ENCODE results near the gene WNK4. TPM values are rescaled to one million over a fixed set of nuclear protein-coding genes. Genes with fewer than 3 reads are reported as not detected.

The WNK4 gene
- total and polyA plus RNA-seq, 9 of the 15 experiments (the other 6 are each of a cell fraction or from before 2014, with no cell fraction given), result 0.32 to 25.8 (median 4.5) TPM

GRCh38 chr17:42781639-42782165, 1.3 kb downstream of the WNK4 start:
- Histone ChIP-seq H3K36me3 (ENCODE audit: control insufficient read depth, insufficient read depth, low read length) (peaks cover 70% of the 10 kb centered on the region), H3K79me2 (ENCODE audit: control insufficient read depth, insufficient read depth, low read length) (peaks cover 36% of the 10 kb centered on the region), H3K4me1 (replicated peaks in 1 of 2; ENCODE audit: control insufficient read depth in 2 of 2, insufficient read depth in 2 of 2, low read length in 2 of 2) (peaks cover 37 to 77% of the 10 kb centered on the region in 2 experiments; a peak in 4 of 5 replicates), H3K27ac (ENCODE audit: extremely low read depth, low read depth, low read length) (peak overlapping the region; percentile 85; the same call in 2 of the 3 replicates), H3K4me3 (peak overlapping the region; percentile 53), H3K4me2 (ENCODE audit: insufficient read depth, low read length) (peak overlapping the region; percentile 76), H4K20me1 (replicated peaks; ENCODE audit: control insufficient read depth, insufficient read depth, low read length) (no peaks in the 10 kb centered on the region), H3K9ac (ENCODE audit: insufficient read depth in 1 of 2, low read depth in 2 of 2, low read length in 2 of 2) (peak overlapping the region; percentile 82 to 98), H2AFZ (ENCODE audit: low read depth, low read length) (no peak overlapping the region), H3K27me3 (ENCODE audit: control insufficient read depth in 2 of 2, insufficient read depth in 2 of 2, low read length in 2 of 2) (no peaks in the 10 kb centered on the region), H3K9me3 (replicated peaks; ENCODE audit: control insufficient read depth, insufficient read depth, low read depth, low read length) (no peaks in the 10 kb centered on the region), H3K9me1 (ENCODE audit: control insufficient read depth, insufficient read depth, low read length) (no peaks in the 10 kb centered on the region)
- WGBS (ENCODE audit: insufficient coverage, low coverage, missing lambda C conversion rate), result 59% methylated on average over 9 of the region's 10 CpGs
- in situ Hi-C loops (cut with MboI), result no loop called here
- BruUV-seq (replicated peaks), result TSS peak; percentile 33
- ChIA-PET CTCF (ENCODE audit: low intra/inter-chr PET ratio) (interaction anchor here (0.6 kb wide), 1 partner anchor 63 kb away, joined by 3 read pairs; no protein-coding TSS in a partner anchor), POLR2A (interaction anchor here (0.6 to 5.2 kb wide), 7 partner anchors 9 to 234 kb away, joined by 3 to 47 read pairs (median 3); partner anchors contain the start of genes CNTD1, COA3 and VPS25)
- FAIRE-seq, result peak; percentile 11
- DNase-seq (ENCODE audit: extremely low read depth in 1 of 4, low spot score in 3 of 4), result no peak
- TF ChIP-seq SUPT5H (IDR thresholded peaks at IDR 0.05) (0 out of 2 replicates have a peak, but pooled peaks have one; percentile 18), FOS (IDR thresholded peaks at IDR 0.05; ENCODE audit: extremely low read depth, insufficient read length) (no peak)
- no peak for ATAC-seq
- intact Hi-C loops (cut with micrococcal nuclease), result no loop called here

- CTCF ChIA-PET (ENCODE audit: low intra/inter-chr PET ratio), result no interaction called here
- H3K36me3 ChIP-seq (ENCODE audit: control insufficient read depth, insufficient read depth, low read length), result peaks cover 73% of the 10 kb centered on the region
- no peaks in the 10 kb centered on the region for H4K20me1 ChIP-seq (replicated peaks; ENCODE audit: control insufficient read depth, insufficient read depth, low read length)
- peak overlapping the region; percentile 53 for H3K4me3 ChIP-seq
- no peaks in the 10 kb centered on the region for H3K9me1 ChIP-seq (ENCODE audit: control insufficient read depth, insufficient read depth, low read length)
- H3K79me2 ChIP-seq (ENCODE audit: control insufficient read depth, insufficient read depth, low read length), result peaks cover 36% of the 10 kb centered on the region
- H3K9ac ChIP-seq (ENCODE audit: insufficient read depth in 1 of 2, low read depth in 2 of 2, low read length in 2 of 2), result peak overlapping the region; percentile 82 to 98; a peak in 3 of 4 replicates
- H3K4me1 ChIP-seq (replicated peaks in 1 of 2; ENCODE audit: control insufficient read depth in 2 of 2, insufficient read depth in 2 of 2, low read length in 2 of 2), result peaks cover 36 to 77% of the 10 kb centered on the region in 2 experiments; a peak in 4 of 5 replicates
- ATAC-seq (no peak), DNase-seq (ENCODE audit: extremely low read depth in 1 of 4, low spot score in 3 of 4) (no peak), FAIRE-seq (no peak)
- POLR2A ChIA-PET, result interaction anchor here (0.6 to 5.2 kb wide), 8 partner anchors 9 to 103 kb away, joined by 3 to 47 read pairs (median 3); partner anchors contain the start of genes CNTD1, COA3 and VPS25
- peak overlapping the region; percentile 76 for H3K4me2 ChIP-seq (ENCODE audit: insufficient read depth, low read length)
- H3K27ac ChIP-seq (ENCODE audit: extremely low read depth, low read depth, low read length), result no peak overlapping the region
- 87% methylated on average over 20 of the region's 29 CpGs for WGBS (ENCODE audit: insufficient coverage, low coverage, missing lambda C conversion rate)
- intact Hi-C loops (cut with micrococcal nuclease) (no loop called here), in situ Hi-C loops (cut with MboI) (no loop called here)
- no peaks in the 10 kb centered on the region for H3K9me3 ChIP-seq (replicated peaks; ENCODE audit: control insufficient read depth, insufficient read depth, low read depth, low read length)
- no TSS peak for BruUV-seq (replicated peaks)
- no peak overlapping the region for H2AFZ ChIP-seq (ENCODE audit: low read depth, low read length)
- no peaks in the 10 kb centered on the region for H3K27me3 ChIP-seq (ENCODE audit: control insufficient read depth in 2 of 2, insufficient read depth in 2 of 2, low read length in 2 of 2)
- TF ChIP-seq ELF4 (CRISPR knock-in tag; IDR thresholded peaks at IDR 0.05) (no peak), GTF2F1 (IDR thresholded peaks at IDR 0.05; ENCODE audit: low read depth, low read length) (no peak), POLR2G (IDR thresholded peaks at IDR 0.05; ENCODE audit: low read depth, low read length) (peak; percentile 66), TARDBP (IDR thresholded peaks at IDR 0.05) (no peak), ZNF24 (IDR thresholded peaks at IDR 0.05) (no peak), KAT8 (IDR thresholded peaks at IDR 0.05; ENCODE audit: low read depth) (no peak), RNF2 (IDR thresholded peaks at IDR 0.05) (no peak), NFE2 (IDR thresholded peaks at IDR 0.05; ENCODE audit: low read depth) (no peak), ETV1 (tag; conservative IDR thresholded peaks at IDR 0.05; ENCODE audit: low read depth) (no peak), MAFF (IDR thresholded peaks at IDR 0.05; ENCODE audit: low read length) (no peak), CHD2 (IDR thresholded peaks at IDR 0.05; ENCODE audit: low read depth, low read length) (no peak), MED1 (CRISPR knock-in tag; IDR thresholded peaks at IDR 0.05; ENCODE audit: borderline replicate concordance) (no peak), MLLT1 (IDR thresholded peaks at IDR 0.05) (no peak)
Measured at GRCh38 chr17:42782166-42783061, 2.0 kb downstream of the WNK4 start.

Measured in K562 (cell line).